ENCODE results near the gene DACT2. TPM values are rescaled to one million over a fixed set of nuclear protein-coding genes. Genes with fewer than 3 reads are reported as not detected.
"Not testable (repeated sequence)": the region's sequence is repeated elsewhere in the genome, so short reads cannot be mapped to it uniquely, and the experiment has no call there.

The DACT2 gene
- polyA plus RNA-seq, 1 donor = 1.6 TPM

DNA sequence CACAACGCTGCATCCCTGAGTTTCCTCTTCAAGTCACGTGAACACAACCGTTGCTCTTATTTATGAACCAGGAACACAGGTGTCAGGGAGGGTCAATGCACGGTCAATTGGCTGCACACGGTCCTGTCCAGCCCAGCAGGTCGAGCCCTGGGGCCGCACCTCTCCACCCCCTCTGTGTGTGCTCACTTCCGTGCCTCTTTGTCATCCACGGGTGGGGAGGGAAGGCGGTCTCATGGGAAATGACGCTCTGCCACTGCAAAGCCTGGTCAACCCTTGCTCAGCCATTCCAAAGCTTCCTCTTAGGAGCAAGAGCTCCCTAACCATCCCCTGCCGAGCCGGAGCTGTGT, 38.7 kb downstream of the DACT2 start:
- no peak for DNase-seq

DNA sequence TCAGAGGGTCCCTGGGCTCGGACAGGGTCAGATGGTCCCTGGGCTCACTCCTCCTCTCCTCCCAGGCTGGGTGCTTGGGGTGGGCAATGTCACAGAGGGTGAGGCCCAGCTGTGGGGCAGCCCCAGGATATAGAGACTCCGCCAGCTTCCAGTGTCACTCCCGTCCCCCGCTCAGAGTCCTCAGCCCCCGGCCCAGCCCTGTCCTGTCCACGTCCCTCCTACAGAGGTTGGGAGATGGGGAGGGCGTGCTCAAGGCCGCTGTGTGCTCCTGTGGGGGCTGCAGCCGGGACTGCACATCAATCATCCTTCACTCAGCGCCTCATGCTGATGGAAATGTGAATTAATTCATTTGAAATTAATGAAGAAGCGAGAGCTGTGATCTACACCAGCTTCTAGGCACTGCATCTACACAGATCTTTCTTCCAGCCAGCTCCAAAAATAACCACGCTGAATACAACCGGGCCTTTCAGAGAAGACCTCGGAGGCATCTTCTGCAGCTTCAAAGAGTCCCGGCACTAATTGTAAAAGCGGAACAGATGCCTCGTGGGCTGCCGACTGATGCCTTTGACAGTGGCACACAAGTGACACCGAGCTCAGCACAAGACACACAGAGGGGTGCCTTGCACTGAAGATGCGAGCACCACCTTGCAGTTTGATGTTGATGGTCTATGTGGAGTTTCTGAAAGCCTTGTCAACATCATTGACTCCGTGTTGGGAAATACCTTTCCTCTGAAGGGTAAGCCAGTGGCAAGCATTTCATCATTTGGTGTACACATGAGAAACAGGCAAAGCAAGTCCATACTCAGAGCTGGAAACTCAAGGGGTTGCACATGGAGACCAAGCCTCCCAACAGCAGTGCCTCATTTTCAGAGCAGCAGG, 39.3 kb downstream of the DACT2 start:
- DNase-seq = no peak

DNA sequence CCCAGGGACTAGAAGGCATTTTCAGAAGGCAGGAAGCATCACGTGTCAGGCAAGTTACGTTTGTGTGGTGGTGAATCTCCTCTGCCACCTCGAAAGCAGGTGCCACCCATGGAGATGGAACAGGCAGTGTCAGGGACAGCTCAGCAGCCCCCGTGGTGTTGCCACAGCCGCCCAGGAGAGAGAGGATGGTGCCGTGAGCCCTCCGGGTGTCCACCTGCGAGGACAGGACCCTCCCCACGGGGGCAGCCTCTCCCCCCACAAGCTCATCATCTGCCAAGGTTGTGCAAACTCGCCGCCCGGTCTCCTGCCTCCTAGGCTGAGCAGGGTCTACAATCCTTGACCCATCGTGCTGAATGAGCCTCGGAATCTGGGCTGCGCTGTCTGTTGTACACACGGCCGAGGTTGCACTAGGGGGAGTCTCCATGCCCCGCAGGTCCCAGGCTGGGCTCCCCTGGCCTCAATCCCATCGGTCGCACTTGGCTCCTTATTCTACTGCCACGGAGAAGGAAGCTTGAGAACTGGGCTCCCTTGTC, 40.1 kb downstream of the DACT2 start:
- no peak for DNase-seq

DNA sequence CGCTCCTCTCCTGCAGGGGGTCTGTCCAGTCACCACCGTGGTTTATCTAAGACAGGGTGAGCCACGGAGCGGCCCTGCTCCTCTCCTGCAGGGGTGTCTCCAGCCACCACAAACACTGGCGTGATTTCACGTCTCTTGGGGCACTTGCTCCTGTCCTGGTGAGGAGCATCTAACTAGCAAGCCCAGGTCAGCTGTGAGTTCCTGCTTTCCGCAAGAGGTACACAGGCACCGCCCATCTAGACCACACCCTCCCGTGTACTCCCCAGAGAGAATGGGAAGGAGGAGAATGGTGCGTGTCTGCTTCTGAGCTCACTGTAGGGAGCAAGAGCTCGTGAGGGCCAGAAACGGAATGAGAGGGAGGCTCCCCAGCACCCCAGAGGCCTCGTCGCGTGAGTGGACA, 40.7 kb downstream of the DACT2 start:
- no peak for DNase-seq

DNA sequence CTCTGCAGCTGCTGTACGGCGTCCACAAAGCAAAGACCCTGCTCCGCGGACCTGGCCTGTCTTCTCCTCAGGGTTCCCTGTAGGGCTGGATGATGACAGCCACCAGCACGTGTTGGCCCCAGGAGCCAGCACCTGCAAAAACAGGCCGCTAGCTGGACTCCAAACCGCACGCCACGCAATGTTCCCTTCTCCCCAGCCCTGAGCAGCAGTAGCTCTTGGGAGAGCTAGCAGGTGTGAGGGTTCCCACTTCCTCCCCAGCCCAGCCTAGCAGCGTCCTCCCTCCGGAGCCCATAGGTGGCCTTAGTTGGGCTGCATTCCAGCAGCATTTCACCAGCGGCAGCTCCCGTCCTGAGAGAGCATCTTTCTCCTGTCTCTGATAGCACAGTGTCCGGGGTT, 42.3 kb downstream of the DACT2 start:
- DNase-seq = no peak

DNA sequence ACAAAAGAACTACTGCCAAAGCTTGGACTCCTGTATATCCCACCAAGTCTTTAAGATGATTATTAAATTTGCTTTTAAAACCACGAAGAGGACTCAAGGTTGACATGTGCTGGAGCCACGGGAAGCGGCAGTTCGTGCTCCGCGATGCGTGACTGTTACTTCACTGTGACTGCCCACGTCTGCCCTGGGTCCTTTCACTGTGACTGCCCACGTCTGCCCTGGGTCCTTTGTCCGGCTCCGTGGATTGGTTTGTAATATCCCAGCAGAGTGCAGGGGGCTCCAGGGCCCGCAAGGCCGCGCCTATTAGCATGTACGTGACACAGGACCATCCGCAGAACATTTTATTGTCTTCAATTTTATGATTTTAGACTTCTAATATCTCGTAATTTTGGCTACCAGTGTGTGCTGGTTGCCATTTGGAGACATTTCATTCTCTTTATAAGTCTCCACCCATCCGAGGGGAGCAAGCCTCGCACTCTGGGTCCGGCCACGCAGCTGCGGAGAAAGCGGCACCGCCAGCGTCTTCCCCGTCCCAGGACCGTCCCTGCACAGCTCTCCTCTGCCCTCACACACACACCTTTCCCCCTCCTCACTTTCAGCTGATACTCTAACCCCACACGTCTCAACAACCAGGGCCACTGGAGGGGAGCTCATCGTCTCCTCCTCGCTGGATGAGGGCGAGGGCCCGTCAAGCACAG, 42.9 kb downstream of the DACT2 start:
- no peak for DNase-seq

DNA sequence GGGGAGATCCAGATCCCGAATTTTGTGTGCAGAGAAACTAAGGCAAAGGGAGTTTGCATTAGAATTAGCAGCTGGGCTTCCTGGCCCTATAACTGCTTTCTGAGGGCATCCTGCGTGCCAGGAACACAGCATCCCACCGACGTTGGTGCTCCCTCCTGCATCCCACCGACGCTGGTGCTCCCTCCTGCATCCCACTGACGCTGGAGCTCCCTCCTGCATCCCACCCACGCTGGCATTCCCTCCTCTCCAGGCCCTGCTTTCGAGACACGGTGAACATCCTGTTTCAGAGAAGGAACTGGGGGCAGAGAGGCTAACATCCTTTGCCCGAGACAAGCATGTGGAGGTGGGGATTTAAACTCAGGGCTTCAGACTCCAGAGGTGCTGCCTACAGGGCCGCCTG, 44.4 kb downstream of the DACT2 start:
- DNase-seq = no peak

DNA sequence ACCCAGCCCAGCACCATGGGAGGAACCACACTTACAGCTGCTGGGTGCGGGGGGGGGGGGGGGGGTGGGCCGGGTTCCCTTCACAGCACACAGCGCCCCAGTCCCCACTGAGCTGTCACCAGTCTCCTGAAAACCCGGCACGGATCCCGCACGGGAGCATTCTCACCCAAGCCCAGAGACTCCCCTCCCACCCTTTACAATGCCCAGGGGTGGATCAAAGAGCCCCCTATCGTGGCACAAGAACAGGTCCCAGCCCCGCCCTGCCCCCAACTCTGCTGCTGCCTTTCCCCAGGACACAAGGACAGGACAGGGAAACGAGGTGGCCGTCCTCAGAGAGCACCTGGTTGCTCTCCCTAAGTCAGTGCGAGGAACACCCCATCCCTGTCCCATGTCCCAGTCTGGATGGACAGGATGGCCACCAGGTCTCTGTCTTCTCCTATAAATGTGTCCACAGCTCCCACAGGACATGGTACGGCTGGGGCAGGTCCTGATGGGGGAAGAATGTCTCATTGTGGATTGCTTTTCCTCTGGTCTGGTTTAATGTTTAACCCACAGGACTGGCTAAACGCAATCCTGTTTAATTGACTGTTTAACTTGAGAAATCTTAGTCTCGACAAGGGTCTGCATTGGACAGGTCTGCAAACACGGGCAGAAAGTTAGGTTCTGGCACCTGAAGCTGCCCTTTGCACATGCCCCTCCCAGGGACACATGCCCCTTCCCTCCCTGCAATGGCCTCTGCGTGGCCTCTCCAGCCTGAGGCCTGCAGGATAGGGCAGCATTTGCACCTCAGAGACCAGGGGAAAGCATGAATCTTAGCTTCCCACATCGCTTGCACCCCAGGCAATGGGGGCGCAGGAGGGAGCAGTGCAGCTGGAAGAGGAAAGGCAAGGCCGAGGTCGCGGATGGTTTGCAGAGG, 45.3 kb downstream of the DACT2 start:
- no peak for DNase-seq

DNA sequence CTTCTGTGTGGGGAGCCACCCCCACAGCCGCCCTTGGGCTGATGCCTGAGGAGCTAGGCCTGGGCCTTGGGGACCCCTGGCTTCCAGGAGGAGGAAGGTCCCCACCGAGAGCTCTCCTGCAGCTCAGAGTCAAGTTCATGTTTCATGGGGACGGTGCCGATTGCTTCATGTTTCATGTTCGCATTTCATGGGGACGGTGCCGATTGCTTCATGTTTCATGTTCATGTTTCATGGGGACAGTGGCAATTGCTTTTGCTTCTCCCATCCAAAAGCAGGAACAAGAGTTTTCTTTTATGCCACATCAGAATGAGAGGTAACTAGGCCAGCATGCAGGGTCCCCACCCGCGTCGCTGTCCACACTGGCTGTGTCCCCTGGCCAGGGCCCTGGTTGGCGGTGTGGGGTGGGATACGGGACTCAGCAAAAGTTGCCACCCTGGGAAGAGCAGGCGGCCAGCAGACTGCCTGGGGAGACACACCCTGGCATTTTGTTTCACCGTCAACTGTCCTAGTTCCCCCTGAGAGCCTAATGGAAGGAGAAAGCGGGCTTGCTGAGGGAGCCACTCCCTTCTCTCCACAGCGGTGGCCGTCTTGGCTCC, 46.0 kb downstream of the DACT2 start:
- DNase-seq = no peak

DNA sequence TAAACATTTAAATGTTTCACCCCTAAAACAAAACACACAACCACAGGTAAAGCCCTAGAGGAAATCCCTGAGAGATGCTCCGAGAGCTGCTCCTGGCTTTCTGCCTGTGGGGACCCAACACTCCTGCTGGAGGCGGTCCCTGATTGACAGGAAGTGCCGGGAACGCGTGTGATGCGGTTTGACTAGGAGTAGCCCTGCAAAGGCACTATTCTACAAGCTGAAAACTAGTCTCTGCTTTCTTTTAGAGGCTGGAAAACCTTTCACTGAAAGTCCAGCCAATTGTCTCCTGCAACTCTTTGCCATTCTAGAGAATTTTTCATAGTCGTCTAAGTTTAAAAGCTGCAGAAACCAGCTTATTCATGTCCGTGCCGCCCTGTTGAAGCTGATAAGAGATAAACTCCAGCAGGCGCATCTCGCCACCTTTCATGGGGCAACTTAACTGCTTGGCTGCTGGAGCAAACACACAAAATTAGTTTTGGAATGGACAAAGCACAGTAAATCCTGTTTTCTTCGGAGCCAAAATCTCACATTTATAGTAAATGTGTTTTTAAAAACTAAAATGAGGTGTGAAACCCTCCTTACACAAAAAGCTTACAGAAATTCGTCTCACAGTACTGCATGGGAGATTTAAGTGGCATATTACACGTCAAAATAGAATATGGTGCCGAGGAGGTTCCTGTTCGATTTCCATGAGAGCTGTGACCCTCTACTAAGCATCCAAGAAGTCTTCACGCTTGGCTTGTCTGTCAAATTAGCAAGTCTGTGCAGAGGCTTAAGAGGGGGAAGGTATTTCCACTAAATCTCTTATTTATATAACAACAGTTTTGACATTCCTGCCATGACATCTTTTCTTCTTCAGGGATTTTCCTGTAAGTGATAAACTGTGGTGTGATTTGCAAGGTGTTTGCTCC, 46.9 kb downstream of the DACT2 start:
- DNase-seq = no peak

DNA sequence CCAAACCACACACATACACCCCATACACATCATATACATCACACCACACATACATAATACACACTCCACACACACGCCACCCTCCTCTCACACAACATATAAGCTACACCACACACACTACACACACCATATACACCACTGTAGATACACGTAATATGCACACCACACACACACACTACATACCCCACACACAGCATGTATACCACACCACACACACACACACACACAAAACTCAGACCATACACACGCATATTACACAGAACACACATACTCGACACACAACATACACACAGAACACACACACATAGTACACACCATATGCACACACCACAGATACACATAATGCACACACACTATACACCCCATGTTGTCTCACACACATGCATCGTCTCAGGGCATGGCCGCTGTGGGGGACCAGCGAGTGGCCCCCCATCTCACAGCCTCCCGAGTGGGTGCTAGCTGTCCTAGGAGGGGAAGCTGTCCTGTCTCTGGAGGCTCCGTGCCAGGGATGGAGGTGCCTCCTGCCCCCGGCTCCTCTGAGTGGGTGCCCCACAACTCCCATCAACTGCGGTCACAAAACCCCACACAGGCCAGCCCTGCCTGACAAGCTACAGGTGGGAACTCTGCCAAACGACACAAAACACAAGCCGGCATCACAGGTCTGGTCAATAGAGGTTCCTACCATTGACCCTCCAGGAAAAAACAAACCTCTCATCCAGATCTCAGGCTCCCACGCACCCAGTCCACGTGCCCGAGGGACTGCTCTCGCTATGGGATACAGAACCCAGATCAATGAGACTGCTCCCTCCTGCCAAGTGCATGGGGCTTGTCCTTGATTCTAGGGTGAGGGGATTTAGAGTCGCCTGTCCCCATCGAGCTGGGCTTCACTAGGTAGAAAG, 49.1 kb downstream of the DACT2 start:
- DNase-seq = no peak

DNA sequence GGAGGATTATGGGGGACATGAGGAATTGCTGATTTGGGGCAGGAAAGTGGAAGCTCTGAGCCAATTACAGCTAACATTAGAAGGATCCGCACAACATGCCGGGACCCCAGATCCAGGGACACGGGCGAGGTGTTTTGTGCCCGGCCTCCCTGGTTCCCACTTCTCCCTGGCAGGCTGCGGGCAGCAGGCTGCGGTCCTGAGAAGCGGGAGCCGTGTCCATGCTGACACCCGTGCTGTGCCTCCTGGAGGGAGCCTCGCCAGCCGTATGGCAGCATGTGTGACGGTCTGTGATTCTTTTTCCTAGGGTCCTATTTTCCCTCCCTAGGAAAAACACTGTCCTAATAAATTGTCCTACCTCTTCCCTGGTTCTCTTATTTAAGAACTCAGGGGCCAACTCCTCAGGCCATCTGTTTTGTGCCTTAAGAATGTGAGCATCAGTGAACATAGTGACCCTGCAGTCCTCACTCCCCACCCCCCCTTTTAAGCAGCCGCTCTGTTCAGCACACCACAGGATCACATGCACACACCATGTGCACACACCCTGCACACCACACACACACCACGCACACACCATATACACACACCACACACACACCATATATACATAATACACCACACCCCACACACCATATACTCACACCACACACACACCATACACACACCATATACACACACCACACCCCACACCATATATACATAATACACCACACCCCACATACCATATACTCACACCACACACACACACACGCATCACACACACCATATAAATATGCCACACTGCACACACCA, 49.9 kb downstream of the DACT2 start:
- no peak for DNase-seq

DNA sequence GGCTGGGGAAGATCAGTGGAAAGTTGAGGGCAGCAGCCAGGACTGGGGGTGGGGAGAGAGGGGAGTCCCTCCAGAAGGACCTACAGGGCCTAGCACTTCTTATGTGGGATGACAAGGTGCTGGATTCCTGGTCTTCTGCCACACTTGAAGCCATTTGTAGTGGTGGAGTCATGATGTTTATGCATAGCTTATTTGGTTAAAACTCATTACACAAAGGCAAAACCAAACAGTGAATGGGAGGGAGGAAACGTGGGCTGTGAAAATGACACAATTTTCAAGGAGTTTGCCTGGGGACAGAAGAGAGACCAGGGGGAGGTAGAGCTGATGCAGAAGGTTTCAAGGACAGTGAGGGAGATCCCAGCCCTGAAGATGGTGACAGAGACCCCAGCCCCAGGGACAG, 50.8 kb downstream of the DACT2 start:
- DNase-seq = no peak

DNA sequence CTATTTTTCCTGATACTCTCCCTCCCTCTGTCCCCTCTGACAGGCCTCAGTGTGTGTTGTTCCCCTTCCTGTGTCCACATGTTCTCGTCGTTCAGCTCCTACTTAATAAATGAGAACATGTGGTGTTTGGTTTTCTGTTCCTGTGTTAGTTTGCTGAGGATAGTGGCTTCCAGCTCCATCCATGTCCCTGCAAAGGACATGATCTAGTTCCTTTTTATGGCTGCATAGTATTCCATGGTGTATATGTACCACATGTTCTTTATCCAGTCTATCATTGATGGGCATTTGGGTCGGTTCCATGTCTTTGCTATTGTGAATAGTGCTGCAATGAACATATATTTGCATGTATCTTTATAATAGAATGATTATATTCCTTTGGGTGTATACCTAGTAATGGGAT, 51.8 kb downstream of the DACT2 start:
- DNase-seq = not testable (repeated sequence)

DNA sequence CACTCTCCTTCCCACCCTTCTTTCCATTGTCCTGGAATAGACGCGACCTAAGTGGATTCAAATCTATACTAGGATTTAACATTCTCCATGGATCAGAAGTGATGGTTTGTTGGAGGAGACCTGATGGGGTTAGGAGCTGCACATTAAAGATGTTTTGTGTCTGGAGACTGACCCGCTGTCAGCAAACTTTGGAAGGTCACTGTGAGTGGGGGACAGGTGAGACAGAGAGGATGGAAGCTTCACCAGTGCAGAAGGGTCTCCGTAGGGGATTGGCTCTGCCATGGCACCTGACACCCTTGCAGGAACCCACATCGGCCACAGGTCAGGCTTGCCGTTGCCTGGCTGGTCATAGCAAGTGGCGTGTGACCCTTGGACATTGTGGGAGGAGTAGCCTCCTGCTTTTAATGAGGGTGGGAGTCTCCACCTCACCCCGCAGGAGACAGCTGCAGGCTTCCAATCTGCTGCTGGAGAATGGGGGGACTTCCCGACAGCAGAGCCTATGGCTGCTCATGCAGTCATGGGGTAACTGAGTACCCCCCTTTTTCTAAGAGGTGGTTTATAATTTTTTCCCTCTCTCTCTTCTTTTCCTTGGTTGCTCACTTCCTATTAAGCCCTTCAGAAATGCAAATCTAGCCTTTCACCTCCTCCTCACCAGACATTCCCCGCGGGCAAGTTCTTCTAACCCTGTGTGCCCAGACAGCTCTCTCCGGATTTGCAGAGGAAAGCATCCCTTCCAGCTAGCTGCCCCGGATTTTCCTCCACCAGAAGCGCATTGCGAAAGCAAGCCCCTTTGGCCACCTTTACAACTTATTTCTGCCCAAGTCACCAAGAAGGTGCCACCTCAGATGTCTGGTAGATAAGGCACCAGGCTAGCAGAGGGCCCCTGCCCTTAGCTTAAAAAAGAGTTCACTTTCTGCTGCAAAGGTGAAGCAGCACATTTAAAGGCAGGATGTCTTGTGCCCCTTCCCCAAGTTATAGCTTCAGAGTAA, 53.5 kb downstream of the DACT2 start:
- no peak for DNase-seq

DNA sequence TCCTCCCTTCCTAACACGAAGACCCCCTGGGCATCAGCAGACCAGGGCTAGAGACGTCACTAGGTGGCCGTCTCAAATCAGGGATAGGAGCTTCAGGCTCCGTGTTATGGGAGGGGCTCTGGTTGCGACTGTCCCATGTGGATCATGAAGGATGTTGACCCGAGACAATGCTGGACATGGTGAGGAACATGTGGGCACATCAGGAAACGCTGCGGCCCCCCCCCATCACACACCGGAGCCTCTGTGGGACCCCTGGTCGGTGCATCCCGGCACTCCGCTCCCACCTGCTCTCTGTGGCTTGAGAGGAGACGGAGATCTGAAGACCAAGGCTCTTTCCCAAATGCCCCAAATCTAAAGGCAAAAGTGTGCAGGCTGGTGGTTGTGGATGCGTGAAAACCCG, 54.2 kb downstream of the DACT2 start:
- DNase-seq = no peak

DNA sequence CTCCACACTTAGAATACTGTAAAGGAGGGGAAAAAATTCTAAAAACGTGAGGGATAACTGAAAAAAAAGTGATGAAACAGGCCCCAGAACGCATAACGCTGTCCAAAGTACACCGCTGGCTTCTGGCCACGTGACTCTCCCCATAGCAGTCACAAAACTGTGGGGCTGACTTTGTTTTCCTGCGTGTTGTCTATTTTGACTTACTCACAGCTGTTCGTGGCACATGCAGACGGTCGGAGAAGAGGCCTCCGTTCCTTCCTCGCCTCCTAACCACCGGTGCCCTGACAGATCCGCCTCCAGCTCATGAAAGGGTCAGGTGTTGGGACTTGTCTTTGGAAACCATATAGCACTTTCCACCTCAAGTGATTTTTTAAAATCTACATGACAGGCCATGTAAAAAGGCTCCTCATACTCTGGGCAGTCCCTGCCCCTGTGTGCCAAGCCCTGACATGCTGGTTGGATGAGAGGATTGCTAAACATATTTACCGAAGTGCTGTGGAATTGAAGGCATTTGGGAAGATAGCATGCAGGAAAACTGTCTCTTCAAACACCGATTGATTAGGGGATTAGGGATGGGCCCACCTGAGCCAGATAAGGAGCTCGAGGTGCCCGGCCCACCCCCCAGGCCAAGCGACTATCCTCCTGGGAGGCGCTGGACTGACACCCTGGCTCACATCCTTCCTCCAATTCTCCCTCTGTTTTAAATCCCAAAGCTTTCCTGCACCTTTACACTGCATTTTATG, 54.8 kb downstream of the DACT2 start:
- peak; percentile 61 for DNase-seq
